SK-N-SH (cell line): ENCODE data around the gene OVOL1. TPM values are rescaled to one million over a fixed set of nuclear protein-coding genes. Genes with fewer than 3 reads are reported as not detected.
"Not testable (repeated sequence)": the region's sequence is repeated elsewhere in the genome, so short reads cannot be mapped to it uniquely, and the experiment has no call there.

Source experiments
- CTCF ChIA-PET: fragments of 300-600, 350-600 bp; formaldehyde crosslinking; extraction: SDS; loops from one replicate; lab custom pipeline; 2021; lab: Yijun Ruan, JAX
- POLR2A ChIA-PET: fragments of 350-600 bp; sonication (Branson Sonifier 250); formaldehyde crosslinking; extraction: SDS; loops from one replicate; lab custom pipeline; 2020; ENCODE audit warnings: antibody characterized with exemption, inconsistent platforms; lab: Yijun Ruan, JAX
- DNase-seq: peaks from one replicate; pipeline ENCODE4 v3.0.0; 2012
- H2AFZ ChIP-seq: fragments of 200-600 bp; sonication (generic); 2 replicates; pipeline ENCODE4 v1.8.1; 2016; ENCODE audit warnings: antibody characterized with exemption, mild to moderate bottlenecking, low read depth
- H3F3A ChIP-seq: fragments of 200-600 bp; sonication (generic); replicated peaks from 2 replicates; pipeline ENCODE3; 2016; ENCODE audit warnings: antibody characterized with exemption, mild to moderate bottlenecking; ENCODE audit not compliant: insufficient read depth
- H3K27ac ChIP-seq, 2 experiments: fragments of 200-500 bp in 1 of 2; fragments of 200-600 bp in 1 of 2; sonication (Bioruptor generic) in 1 of 2; sonication (generic), shearing (Covaris generic) in 1 of 2; 2 replicates each; pipeline versions ENCODE4 v1.5.1 to v1.6.1; 2014 to 2016; ENCODE audit warnings: low read depth in 2 of 2, inconsistent platforms in 1 of 2, low read length in 1 of 2, mild to moderate bottlenecking in 1 of 2, mixed read lengths in 1 of 2
- H3K27me3 ChIP-seq: fragments of 200-600 bp; sonication (generic), shearing (Covaris generic); 2 replicates; pipeline ENCODE4 v1.6.1; 2016; ENCODE audit warnings: mixed run types; ENCODE audit not compliant: insufficient read depth
- H3K36me3 ChIP-seq, 2 experiments: fragments of 200-500 bp in 1 of 2; fragments of 200-600 bp in 1 of 2; sonication (Bioruptor generic) in 1 of 2; sonication (generic) in 1 of 2; replicated peaks in 1 of 2; 2 replicates each; pipeline versions ENCODE3 to v1.5.1; 2014 to 2016; ENCODE audit warnings: low read length in 1 of 2, mild to moderate bottlenecking in 1 of 2; ENCODE audit not compliant: insufficient read depth in 2 of 2, control insufficient read depth in 1 of 2
- H3K4me1 ChIP-seq, 2 experiments: fragments of 200-500 bp in 1 of 2; fragments of 200-600 bp in 1 of 2; sonication (Bioruptor generic) in 1 of 2; sonication (generic), shearing (Covaris generic) in 1 of 2; 2 replicates each; pipeline versions ENCODE4 v1.5.1 to v1.6.1; 2014 to 2016; ENCODE audit warnings: low read depth in 1 of 2, low read length in 1 of 2, mixed run types in 1 of 2; ENCODE audit not compliant: insufficient read depth in 2 of 2, control insufficient read depth in 1 of 2
- H3K4me2 ChIP-seq: fragments of 200-600 bp; sonication (generic), shearing (Covaris generic); 2 replicates; pipeline ENCODE4 v1.6.1; 2017; ENCODE audit warnings: mixed run types
- H3K4me3 ChIP-seq, 2 experiments: fragments of 200-500 bp in 1 of 2; fragments of 200-600 bp in 1 of 2; sonication (Bioruptor generic) in 1 of 2; sonication (generic), shearing (Covaris generic) in 1 of 2; 2 replicates each; pipeline versions ENCODE4 v1.5.1 to v1.8.1; 2014 to 2016; ENCODE audit warnings: low read depth in 2 of 2, inconsistent platforms in 1 of 2, low read length in 1 of 2, mild to moderate bottlenecking in 1 of 2, mixed read lengths in 1 of 2, moderate library complexity in 1 of 2
- H3K79me2 ChIP-seq: fragments of 200-600 bp; sonication (generic); 2 replicates; pipeline ENCODE4 v1.8.1; 2017; ENCODE audit warnings: mild to moderate bottlenecking; ENCODE audit not compliant: insufficient read depth
- H3K9ac ChIP-seq: fragments of 200-600 bp; sonication (generic); 2 replicates; pipeline ENCODE4 v1.6.1; 2017; ENCODE audit warnings: mixed run types
- H3K9me2 ChIP-seq: fragments of 200-600 bp; sonication (generic); 2 replicates; pipeline ENCODE4 v1.6.1; 2017; ENCODE audit warnings: mixed run types
- H3K9me3 ChIP-seq: fragments of 200-600 bp; sonication (generic); 2 replicates; pipeline ENCODE4 v1.6.1; 2017; ENCODE audit warnings: mixed run types, mild to moderate bottlenecking, moderate library complexity
- H4K20me1 ChIP-seq: fragments of 200-600 bp; sonication (generic); 2 replicates; pipeline ENCODE4 v1.6.1; 2017; ENCODE audit warnings: mild to moderate bottlenecking, mixed run types; ENCODE audit not compliant: insufficient read depth
- EP300 ChIP-seq, 2 experiments: IDR thresholded peaks; 2 replicates each; pipeline versions ENCODE4 v1.4.0 to v1.6.1; 2012; ENCODE audit warnings: borderline replicate concordance in 1 of 2, low read depth in 1 of 2, low read length in 1 of 2
- EZH2phosphoT487 ChIP-seq: fragments of 200-600 bp; sonication (generic); IDR thresholded peaks from 2 replicates; pipeline ENCODE4 v1.6.1; 2017; ENCODE audit warnings: low read depth, mixed run types, mild to moderate bottlenecking, antibody characterized with exemption, moderate library complexity, borderline replicate concordance
- FOXM1 ChIP-seq: IDR thresholded peaks from 2 replicates; pipeline ENCODE4 v1.4.0; 2012; ENCODE audit warnings: low read depth, mild to moderate bottlenecking
- GATA2 ChIP-seq: sonication (generic); formaldehyde crosslinking; IDR thresholded peaks from 2 replicates; pipeline ENCODE4 v1.5.0; 2020; ENCODE audit warnings: mild to moderate bottlenecking, missing genetic modification reagents
- JUND ChIP-seq: IDR thresholded peaks from 2 replicates; pipeline ENCODE4 v1.4.0; 2012
- NFIC ChIP-seq: IDR thresholded peaks from 2 replicates; pipeline ENCODE4 v1.4.0; 2012; ENCODE audit warnings: borderline replicate concordance
- POLR2AphosphoS5 ChIP-seq: IDR thresholded peaks from 2 replicates; pipeline ENCODE4 v1.6.1; 2012; ENCODE audit warnings: low read depth, low read length
- SIN3A ChIP-seq: IDR thresholded peaks from 2 replicates; pipeline ENCODE4 v1.6.1; 2012; ENCODE audit warnings: low read depth, mild to moderate bottlenecking, low read length, moderate library complexity, borderline replicate concordance
- SMC3 ChIP-seq: IDR thresholded peaks from 2 replicates; pipeline ENCODE4 v1.6.1; 2012; ENCODE audit warnings: low read depth, low read length, improper control_type of control experiment
- YY1 ChIP-seq: IDR thresholded peaks from 2 replicates; pipeline ENCODE4 v1.4.0; 2012; ENCODE audit warnings: low read depth, mild to moderate bottlenecking
- WGBS: methylation state at CpG from one replicate; pipeline ENCODE4 v1.1.6; 2017; ENCODE audit warnings: low lambda C conversion rate; 5-methylcytosine and 5-hydroxymethylcytosine counted together
- polyA plus RNA-seq, 3 experiments: library from polyadenylated mRNA; depleted of rRNA; stranded (reverse); fragments of >200 nt; gene quantifications; 2 replicates each; pipeline ENCODE4 v1.2.3, GENCODE V29; 2012
- TF ChIP-seq, protein P1 (sequence below): IDR thresholded peaks from 2 replicates; pipeline ENCODE4; 2012
- TF ChIP-seq, protein P2 (sequence below): fragments of 200-600 bp; sonication (generic); IDR thresholded peaks from 2 replicates; pipeline ENCODE4 v1.6.1; 2017; ENCODE audit warnings: antibody characterized with exemption, mild to moderate bottlenecking, moderate library complexity
- TF ChIP-seq, protein P3 (sequence below): fragments of 150-350 bp; IDR thresholded peaks from 2 replicates; pipeline ENCODE4 v1.6.1; 2017; ENCODE audit warnings: antibody characterized with exemption, low read length, low read depth, borderline replicate concordance

The OVOL1 gene
- polyA plus RNA-seq, 1 of the 3 experiments (the other 2 are of a cell fraction) = not detected

- no peaks in the 10 kb centered on the region for H3K9me2 ChIP-seq
- 84% methylated on average over 10 of the region's 10 CpGs for WGBS
- H3K27me3 ChIP-seq = no peaks in the 10 kb centered on the region
- no peak overlapping the region for H3K9ac ChIP-seq
- no peaks in the 10 kb centered on the region for H3K79me2 ChIP-seq
- H3K4me2 ChIP-seq = no peak overlapping the region
- ChIA-PET CTCF (interaction anchor here (1.0 to 4.4 kb wide), 5 partner anchors 11 to 32 kb away, joined by 3 to 25 read pairs (median 3); no protein-coding TSS in a partner anchor), POLR2A (no interaction called here)
- no peak overlapping the region for H3K27ac ChIP-seq
- no peaks in the 10 kb centered on the region for H3K4me1 ChIP-seq
- no peaks in the 10 kb centered on the region for H3K9me3 ChIP-seq
- TF ChIP-seq FOXM1 = no peak
- DNase-seq = no peak
- H3F3A ChIP-seq = peaks cover 13% of the 10 kb centered on the region
- no peaks in the 10 kb centered on the region for H3K36me3 ChIP-seq
- no peak overlapping the region for H2AFZ ChIP-seq
- no peak overlapping the region for H3K4me3 ChIP-seq
- H4K20me1 ChIP-seq = no peaks in the 10 kb centered on the region
These were observed 19.5 kb upstream of the OVOL1 start for GRCh38 chr11:65767406-65767805.

DNA sequence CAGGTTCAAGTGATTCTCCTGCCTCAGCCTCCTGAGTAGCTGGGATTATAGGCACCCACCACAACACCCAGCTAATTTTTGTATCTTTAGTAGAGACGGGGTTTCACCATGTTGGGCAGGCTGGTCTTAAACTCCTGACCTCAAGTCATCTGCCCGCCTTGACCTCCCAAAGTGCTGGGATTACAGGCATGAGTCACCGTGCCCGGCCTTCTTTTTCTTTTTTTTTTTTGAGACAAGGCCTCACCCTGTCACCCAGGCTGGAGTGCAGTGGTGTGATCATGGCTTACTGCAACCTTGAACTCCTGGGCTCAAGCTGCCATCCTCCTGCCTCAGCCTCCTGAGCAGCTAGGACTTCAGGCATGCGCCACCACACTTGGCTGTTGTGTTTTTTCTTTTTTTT, 19.1 kb upstream of the OVOL1 start:
- CTCF ChIA-PET = interaction anchor here (1.0 to 4.4 kb wide), 4 partner anchors 11 to 31 kb away, joined by 3 to 25 read pairs (median 3); no protein-coding TSS in a partner anchor
- POLR2A ChIA-PET = not testable (repeated sequence)

GRCh38 chr11:65770951-65771567, 15.8 kb upstream of the OVOL1 start:
- ChIA-PET CTCF (interaction anchor here (0.6 to 3.6 kb wide), 14 partner anchors 9 to 102 kb away, joined by 3 to 50 read pairs (median 5); partner anchors contain the start of genes AP5B1, KAT5 and RNASEH2C), POLR2A (no interaction called here)
- Histone ChIP-seq H3K4me3 (no peak overlapping the region), H3K36me3 (no peaks in the 10 kb centered on the region), H3K27me3 (no peaks in the 10 kb centered on the region), H3K4me1 (no peaks in the 10 kb centered on the region), H3K79me2 (no peaks in the 10 kb centered on the region), H2AFZ (no peak overlapping the region), H3K9me2 (no peaks in the 10 kb centered on the region), H3F3A (peaks cover 13% of the 10 kb centered on the region), H3K27ac (no peak overlapping the region), H3K9me3 (no peaks in the 10 kb centered on the region), H4K20me1 (no peaks in the 10 kb centered on the region), H3K9ac (no peak overlapping the region), H3K4me2 (no peak overlapping the region)
- DNase-seq = no peak
- TF ChIP-seq POLR2AphosphoS5 = no peak
- TF ChIP-seq EP300 (IDR thresholded peaks at IDR 0.05; ENCODE audit: borderline replicate concordance in 1 of 2, low read depth in 1 of 2, low read length in 1 of 2) = no peak
- TF ChIP-seq GATA2 (CRISPR knock-in tag) = no peak
- no peak for TF ChIP-seq YY1
- no peak for TF ChIP-seq NFIC
- no peak for TF ChIP-seq EZH2phosphoT487
- TF ChIP-seq, protein P1, sequence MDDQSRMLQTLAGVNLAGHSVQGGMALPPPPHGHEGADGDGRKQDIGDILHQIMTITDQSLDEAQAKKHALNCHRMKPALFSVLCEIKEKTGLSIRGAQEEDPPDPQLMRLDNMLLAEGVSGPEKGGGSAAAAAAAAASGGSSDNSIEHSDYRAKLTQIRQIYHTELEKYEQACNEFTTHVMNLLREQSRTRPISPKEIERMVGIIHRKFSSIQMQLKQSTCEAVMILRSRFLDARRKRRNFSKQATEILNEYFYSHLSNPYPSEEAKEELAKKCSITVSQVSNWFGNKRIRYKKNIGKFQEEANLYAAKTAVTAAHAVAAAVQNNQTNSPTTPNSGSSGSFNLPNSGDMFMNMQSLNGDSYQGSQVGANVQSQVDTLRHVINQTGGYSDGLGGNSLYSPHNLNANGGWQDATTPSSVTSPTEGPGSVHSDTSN = no peak
- TF ChIP-seq, protein P2, sequence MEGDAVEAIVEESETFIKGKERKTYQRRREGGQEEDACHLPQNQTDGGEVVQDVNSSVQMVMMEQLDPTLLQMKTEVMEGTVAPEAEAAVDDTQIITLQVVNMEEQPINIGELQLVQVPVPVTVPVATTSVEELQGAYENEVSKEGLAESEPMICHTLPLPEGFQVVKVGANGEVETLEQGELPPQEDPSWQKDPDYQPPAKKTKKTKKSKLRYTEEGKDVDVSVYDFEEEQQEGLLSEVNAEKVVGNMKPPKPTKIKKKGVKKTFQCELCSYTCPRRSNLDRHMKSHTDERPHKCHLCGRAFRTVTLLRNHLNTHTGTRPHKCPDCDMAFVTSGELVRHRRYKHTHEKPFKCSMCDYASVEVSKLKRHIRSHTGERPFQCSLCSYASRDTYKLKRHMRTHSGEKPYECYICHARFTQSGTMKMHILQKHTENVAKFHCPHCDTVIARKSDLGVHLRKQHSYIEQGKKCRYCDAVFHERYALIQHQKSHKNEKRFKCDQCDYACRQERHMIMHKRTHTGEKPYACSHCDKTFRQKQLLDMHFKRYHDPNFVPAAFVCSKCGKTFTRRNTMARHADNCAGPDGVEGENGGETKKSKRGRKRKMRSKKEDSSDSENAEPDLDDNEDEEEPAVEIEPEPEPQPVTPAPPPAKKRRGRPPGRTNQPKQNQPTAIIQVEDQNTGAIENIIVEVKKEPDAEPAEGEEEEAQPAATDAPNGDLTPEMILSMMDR = no peak
- TF ChIP-seq JUND = no peak
- no peak for TF ChIP-seq SIN3A
- no peak for TF ChIP-seq SMC3
- TF ChIP-seq, protein P3, sequence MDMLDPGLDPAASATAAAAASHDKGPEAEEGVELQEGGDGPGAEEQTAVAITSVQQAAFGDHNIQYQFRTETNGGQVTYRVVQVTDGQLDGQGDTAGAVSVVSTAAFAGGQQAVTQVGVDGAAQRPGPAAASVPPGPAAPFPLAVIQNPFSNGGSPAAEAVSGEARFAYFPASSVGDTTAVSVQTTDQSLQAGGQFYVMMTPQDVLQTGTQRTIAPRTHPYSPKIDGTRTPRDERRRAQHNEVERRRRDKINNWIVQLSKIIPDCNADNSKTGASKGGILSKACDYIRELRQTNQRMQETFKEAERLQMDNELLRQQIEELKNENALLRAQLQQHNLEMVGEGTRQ = no peak
- 73% methylated on average over 12 of the region's 12 CpGs for WGBS

More for the DNA sequence above, 19.1 kb upstream of the OVOL1 start:
- H3K27ac ChIP-seq, H3K9me3 ChIP-seq, H3K9ac ChIP-seq, DNase-seq, H3K36me3 ChIP-seq, H3K9me2 ChIP-seq, H3K4me1 ChIP-seq, H2AFZ ChIP-seq, H3K27me3 ChIP-seq, H3K4me3 ChIP-seq, H3K4me2 ChIP-seq, H3K79me2 ChIP-seq, H4K20me1 ChIP-seq: not testable (repeated sequence)
- H3F3A ChIP-seq = peaks cover 13% of the 10 kb centered on the region
- WGBS = 79% methylated on average over 5 of the region's 5 CpGs
